ENCODE data around the gene ADM5.
"Not testable (repeated sequence)": the region's sequence is repeated elsewhere in the genome, so short reads cannot be mapped to it uniquely, and the experiment has no call there.

Gene ADM5

GRCh38 chr19:49712397-49712859 is 23.0 kb downstream of the ADM5 start:
- no peak for TF ChIP-seq CTCF (IDR thresholded peaks at IDR 0.05; ENCODE audit: low read depth, low read length, missing control alignments)
- no peak for DNase-seq (ENCODE audit: low read depth)
- H3K4me3 ChIP-seq (ENCODE audit: low read depth, low read length), result no peak overlapping the region
- in situ Hi-C loops (cut with HindIII; ENCODE audit: low sequenced_read_pairs), result no loop called here

GRCh38 chr19:49713236-49713845 is 23.9 kb downstream of the ADM5 start:
- no peak for TF ChIP-seq CTCF (IDR thresholded peaks at IDR 0.05; ENCODE audit: low read depth, low read length, missing control alignments)
- no peak overlapping the region for H3K4me3 ChIP-seq (ENCODE audit: low read depth, low read length)
- no peak for DNase-seq (ENCODE audit: low read depth)
- in situ Hi-C loops (cut with HindIII; ENCODE audit: low sequenced_read_pairs), result no loop called here

- H3K4me3 ChIP-seq (ENCODE audit: low read depth, low read length), result no peak overlapping the region
- DNase-seq (ENCODE audit: low read depth), result no peak
- in situ Hi-C loops (cut with HindIII; ENCODE audit: low sequenced_read_pairs), result no loop called here
- no peak for TF ChIP-seq CTCF (IDR thresholded peaks at IDR 0.05; ENCODE audit: low read depth, low read length, missing control alignments)
These were observed 26.8 kb downstream of the ADM5 start for GRCh38 chr19:49716154-49716553.

GRCh38 chr19:49718511-49718910 is 29.1 kb downstream of the ADM5 start:
- peak; percentile 61 for DNase-seq (ENCODE audit: low read depth)
- TF ChIP-seq CTCF (IDR thresholded peaks at IDR 0.05; ENCODE audit: low read depth, low read length, missing control alignments), result no peak
- in situ Hi-C loops (cut with HindIII; ENCODE audit: low sequenced_read_pairs), result no loop called here
- H3K4me3 ChIP-seq (ENCODE audit: low read depth, low read length), result no peak overlapping the region

GRCh38 chr19:49718991-49719390 is 29.6 kb downstream of the ADM5 start:
- in situ Hi-C loops (cut with HindIII; ENCODE audit: low sequenced_read_pairs), result no loop called here
- H3K4me3 ChIP-seq (ENCODE audit: low read depth, low read length), result no peak overlapping the region
- no peak for DNase-seq (ENCODE audit: low read depth)
- TF ChIP-seq CTCF (IDR thresholded peaks at IDR 0.05; ENCODE audit: low read depth, low read length, missing control alignments), result no peak

GRCh38 chr19:49719420-49719819 is 30.0 kb downstream of the ADM5 start:
- DNase-seq (ENCODE audit: low read depth); in situ Hi-C loops (cut with HindIII; ENCODE audit: low sequenced_read_pairs); H3K4me3 ChIP-seq (ENCODE audit: low read depth, low read length): not testable (repeated sequence)

- no peak for TF ChIP-seq CTCF (IDR thresholded peaks at IDR 0.05; ENCODE audit: low read depth, low read length, missing control alignments)
- H3K4me3 ChIP-seq (ENCODE audit: low read depth, low read length), result no peak overlapping the region
- no peak for DNase-seq (ENCODE audit: low read depth)
- in situ Hi-C loops (cut with HindIII; ENCODE audit: low sequenced_read_pairs), result no loop called here
These were observed 38.0 kb downstream of the ADM5 start for GRCh38 chr19:49727217-49728030.
